Type B pancreatic cell (in vitro differentiated cells): Measurements from ENCODE around the gene DNAL4. TPM values are rescaled to one million over a fixed set of nuclear protein-coding genes. Genes with fewer than 3 reads are reported as not detected.

ENCODE experiments used
- DNase-seq: peaks from one replicate; pipeline ENCODE4 v3.0.0; 2021; ENCODE audit warnings: mixed read lengths; ENCODE audit not compliant: unreplicated experiment; ENCODE audit errors: extremely low spot score
- H3K27ac Mint-ChIP-seq: 2 replicates; pipeline ENCODE4 v1.8.0; 2021; ENCODE audit warnings: mild to moderate bottlenecking, mixed read lengths
- H3K27me3 Mint-ChIP-seq: 2 replicates; pipeline ENCODE4 v1.8.0; 2021; ENCODE audit warnings: mixed read lengths
- H3K36me3 Mint-ChIP-seq: 2 replicates; pipeline ENCODE4 v1.8.0; 2021; ENCODE audit warnings: mixed read lengths
- H3K4me1 Mint-ChIP-seq: one replicate; pipeline ENCODE4 v1.8.0; 2021; ENCODE audit warnings: mixed read lengths; ENCODE audit not compliant: unreplicated experiment
- H3K4me3 Mint-ChIP-seq: 2 replicates; pipeline ENCODE4 v1.8.0; 2021; ENCODE audit warnings: mild to moderate bottlenecking, mixed read lengths
- H3K9me3 Mint-ChIP-seq: 2 replicates; pipeline ENCODE4 v1.8.0; 2021; ENCODE audit warnings: mixed read lengths
- CTCF ChIP-seq: fragments of 200-600 bp; sonication (generic); conservative IDR thresholded peaks from 2 replicates; pipeline ENCODE4 v1.5.0; 2021; ENCODE audit warnings: antibody characterized with exemption, mild to moderate bottlenecking
- total RNA-seq: library from RNA; stranded (reverse); gene quantifications from 2 replicates; pipeline ENCODE4 v1.2.1, GENCODE V29; 2021; ENCODE audit warnings: low replicate concordance

The DNAL4 gene
- total RNA-seq, 1 donor from 2014 or later = 23.9 TPM

DNA sequence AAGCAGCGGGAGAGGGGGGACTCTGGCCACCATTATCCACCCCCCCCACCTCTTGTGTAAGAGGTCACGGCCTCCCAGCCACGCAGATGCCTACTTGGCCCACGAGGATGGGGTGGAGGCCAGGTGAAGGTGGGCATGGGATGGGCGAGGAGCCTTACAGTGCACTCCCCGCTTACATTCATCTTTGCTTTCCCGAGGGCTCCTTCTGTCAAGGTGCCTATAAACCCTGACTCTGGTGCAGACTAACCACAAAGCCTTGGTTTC lies 36.8 kb upstream of the DNAL4 start:
- Mint-ChIP-seq H3K4me1 (no peaks in the 10 kb centered on the region), H3K36me3 (no peaks in the 10 kb centered on the region), H3K4me3 (no peak overlapping the region), H3K27me3 (peaks cover 10% of the 10 kb centered on the region), H3K27ac (no peak overlapping the region), H3K9me3 (no peaks in the 10 kb centered on the region)
- DNase-seq = no peak
- no peak for TF ChIP-seq CTCF

DNA sequence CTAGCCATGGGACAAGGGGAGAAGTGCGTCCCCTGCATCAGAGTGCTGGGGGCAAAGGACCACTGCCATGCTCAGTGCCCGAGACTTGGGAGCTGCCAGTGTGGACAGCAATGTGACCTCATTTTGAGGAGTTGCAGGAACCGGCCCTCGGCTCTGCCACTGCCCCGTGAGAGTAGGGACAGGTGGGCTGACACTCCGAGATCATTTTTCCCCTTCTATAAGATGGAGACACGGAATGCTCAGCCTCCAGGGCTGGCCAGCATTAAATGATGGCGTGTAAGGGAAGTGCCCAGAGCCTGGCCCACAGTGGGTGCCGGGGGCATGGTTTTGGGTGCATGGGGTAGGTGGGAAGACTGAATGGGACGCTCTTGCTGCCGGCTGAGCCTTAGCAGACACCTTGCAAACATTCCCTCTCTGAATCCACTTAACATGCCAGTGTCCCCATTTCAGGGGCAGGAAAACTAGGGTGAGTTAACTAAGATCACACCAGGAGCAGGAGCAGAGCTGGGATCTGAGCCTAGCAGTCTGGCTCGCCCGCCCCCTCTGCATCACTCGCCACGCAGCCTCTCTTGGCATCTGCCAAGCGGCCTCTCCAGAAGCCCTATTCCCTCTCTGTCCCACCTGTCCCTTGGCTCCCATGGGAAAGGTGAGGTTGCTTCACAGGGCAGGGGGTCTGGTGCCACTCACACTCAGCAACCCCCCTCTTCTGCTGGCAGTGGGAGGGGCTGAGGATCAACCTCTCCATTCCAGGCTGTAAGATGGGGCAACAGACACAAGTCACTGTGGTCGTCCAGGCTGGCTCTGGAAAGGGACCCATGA lies 36.3 kb upstream of the DNAL4 start:
- no peak for TF ChIP-seq CTCF
- Mint-ChIP-seq H3K4me1 (no peaks in the 10 kb centered on the region), H3K9me3 (no peaks in the 10 kb centered on the region), H3K27ac (no peak overlapping the region), H3K4me3 (no peak overlapping the region), H3K27me3 (peaks cover 8% of the 10 kb centered on the region), H3K36me3 (no peaks in the 10 kb centered on the region)
- DNase-seq = no peak

GRCh38 chr22:38829485-38829884 lies 35.5 kb upstream of the DNAL4 start:
- Mint-ChIP-seq H3K27ac (no peak overlapping the region), H3K36me3 (no peaks in the 10 kb centered on the region), H3K4me3 (no peak overlapping the region), H3K27me3 (peaks cover 7% of the 10 kb centered on the region), H3K9me3 (no peaks in the 10 kb centered on the region), H3K4me1 (no peaks in the 10 kb centered on the region)
- no peak for TF ChIP-seq CTCF
- DNase-seq = no peak

GRCh38 chr22:38828616-38829205 lies 34.8 kb upstream of the DNAL4 start:
- H3K4me1 Mint-ChIP-seq = no peaks in the 10 kb centered on the region
- no peak for TF ChIP-seq CTCF
- H3K27me3 Mint-ChIP-seq = peaks cover 4% of the 10 kb centered on the region
- no peaks in the 10 kb centered on the region for H3K9me3 Mint-ChIP-seq
- no peak overlapping the region for H3K4me3 Mint-ChIP-seq
- H3K27ac Mint-ChIP-seq = no peak overlapping the region
- no peak for DNase-seq
- H3K36me3 Mint-ChIP-seq = no peaks in the 10 kb centered on the region

- H3K27me3 Mint-ChIP-seq = peaks cover 4% of the 10 kb centered on the region
- DNase-seq = no peak
- no peak overlapping the region for H3K4me3 Mint-ChIP-seq
- no peak overlapping the region for H3K27ac Mint-ChIP-seq
- no peaks in the 10 kb centered on the region for H3K9me3 Mint-ChIP-seq
- no peaks in the 10 kb centered on the region for H3K4me1 Mint-ChIP-seq
- TF ChIP-seq CTCF = no peak
- H3K36me3 Mint-ChIP-seq = no peaks in the 10 kb centered on the region
Observed at GRCh38 chr22:38828191-38828590, 34.2 kb upstream of the DNAL4 start.
